DMS114 treated with DMSO at 0.1 percent for 48 hours (cell line): ENCODE results near the gene CFAP119.

ENCODE experiments used
- DNase-seq: peaks from one replicate; lab custom pipeline; 2025; ENCODE audit not compliant: unreplicated experiment; lab: John Stamatoyannopoulos, UW

The CFAP119 gene

DNA sequence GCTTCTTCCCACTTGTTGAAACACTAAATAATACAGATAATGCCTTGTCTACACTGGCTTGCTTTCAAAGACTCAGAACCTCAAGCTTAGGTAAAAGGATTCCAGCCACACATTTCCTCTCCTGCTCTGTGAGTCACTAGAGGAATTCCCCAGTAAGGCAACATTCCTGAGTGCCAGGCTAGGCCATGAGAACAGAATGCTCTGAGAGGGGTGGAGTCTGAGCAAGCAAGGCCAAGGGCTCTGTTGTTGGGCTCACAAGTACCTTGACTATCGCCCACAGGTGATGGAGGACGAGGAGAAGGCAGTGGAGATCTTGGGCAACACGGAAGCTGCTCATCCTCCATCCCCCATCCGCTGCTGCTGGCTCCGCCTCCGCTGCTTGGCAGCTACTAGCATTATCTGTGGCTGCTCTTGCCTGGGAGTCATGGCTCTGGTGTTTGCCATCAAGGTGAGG is 20.4 kb downstream of the CFAP119 start:
- no peak for DNase-seq

DNA sequence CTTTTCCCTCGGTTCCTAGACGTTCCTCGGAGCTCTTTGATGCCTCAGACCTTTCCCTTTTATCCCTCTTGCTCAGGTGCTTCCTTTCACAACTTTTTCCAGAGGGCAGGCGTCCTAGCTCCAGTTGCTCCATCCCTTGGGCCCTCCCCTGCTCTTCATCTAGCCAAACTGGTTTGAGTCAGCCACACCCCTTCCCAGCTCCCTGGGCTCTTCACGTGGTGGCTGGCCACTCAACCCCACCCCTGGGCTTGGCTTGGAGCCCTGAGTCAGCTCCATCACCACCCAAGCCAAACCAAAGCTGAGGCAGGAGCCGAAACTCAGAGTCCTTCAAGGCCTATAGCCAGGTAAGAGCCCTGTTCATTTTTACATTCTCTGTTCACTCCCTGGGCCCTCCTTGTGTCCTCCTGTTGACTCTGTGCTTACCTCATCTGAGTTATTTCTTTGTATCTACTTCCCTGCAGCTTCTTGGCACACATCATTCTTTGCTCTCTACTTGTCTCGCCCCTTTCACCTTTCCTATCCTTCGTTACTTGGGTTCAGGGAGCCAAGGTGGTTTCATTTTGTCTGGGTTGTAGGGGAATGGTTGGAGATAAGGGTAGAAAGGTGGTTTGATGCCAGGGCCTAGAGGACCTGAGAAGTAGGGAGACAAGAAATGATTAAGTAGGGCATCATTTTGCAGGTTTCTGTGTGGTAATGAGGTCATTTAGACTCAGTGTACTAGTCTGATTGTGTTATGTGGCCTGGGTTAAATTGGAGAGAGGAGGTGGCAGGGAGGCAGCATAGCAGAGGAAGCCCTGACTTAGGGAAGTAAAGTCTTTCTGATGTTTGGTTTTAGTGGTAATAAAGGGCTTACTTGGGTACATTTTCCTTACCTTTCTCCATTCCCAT is 21.3 kb downstream of the CFAP119 start:
- DNase-seq = no peak

- DNase-seq = no peak
Observed at GRCh38 chr16:30738984-30739951, 22.6 kb downstream of the CFAP119 start.

- no peak for DNase-seq
Observed at GRCh38 chr16:30737794-30738648, 23.8 kb downstream of the CFAP119 start.

- DNase-seq = no peak
Observed at GRCh38 chr16:30736995-30737793, 24.7 kb downstream of the CFAP119 start.

DNA sequence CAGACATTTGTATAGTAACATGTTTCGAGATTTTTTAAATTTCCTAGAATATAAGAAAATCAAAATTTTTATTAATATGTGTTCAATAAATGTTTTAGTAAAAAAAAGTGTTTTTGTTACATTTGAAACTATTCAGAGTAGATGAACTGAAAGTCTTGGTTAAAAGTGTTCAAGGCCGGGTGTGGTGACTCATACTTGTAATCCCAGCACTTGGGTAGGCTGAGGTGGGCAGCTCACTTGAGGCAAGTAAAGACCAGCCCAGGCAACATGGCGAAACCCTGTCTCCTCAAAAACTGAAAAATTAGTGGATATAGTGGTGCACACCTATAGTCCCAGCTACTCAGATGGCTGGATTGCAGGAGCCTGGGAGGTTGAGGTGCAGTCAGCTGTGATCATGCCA is 30.5 kb downstream of the CFAP119 start:
- no peak for DNase-seq

- DNase-seq = no peak
Observed at GRCh38 chr16:30728899-30729672, 32.8 kb downstream of the CFAP119 start.

- no peak for DNase-seq
Observed at GRCh38 chr16:30728321-30728720, 33.5 kb downstream of the CFAP119 start.

- no peak for DNase-seq
Observed at GRCh38 chr16:30725418-30725792, 36.5 kb downstream of the CFAP119 start.

DNA sequence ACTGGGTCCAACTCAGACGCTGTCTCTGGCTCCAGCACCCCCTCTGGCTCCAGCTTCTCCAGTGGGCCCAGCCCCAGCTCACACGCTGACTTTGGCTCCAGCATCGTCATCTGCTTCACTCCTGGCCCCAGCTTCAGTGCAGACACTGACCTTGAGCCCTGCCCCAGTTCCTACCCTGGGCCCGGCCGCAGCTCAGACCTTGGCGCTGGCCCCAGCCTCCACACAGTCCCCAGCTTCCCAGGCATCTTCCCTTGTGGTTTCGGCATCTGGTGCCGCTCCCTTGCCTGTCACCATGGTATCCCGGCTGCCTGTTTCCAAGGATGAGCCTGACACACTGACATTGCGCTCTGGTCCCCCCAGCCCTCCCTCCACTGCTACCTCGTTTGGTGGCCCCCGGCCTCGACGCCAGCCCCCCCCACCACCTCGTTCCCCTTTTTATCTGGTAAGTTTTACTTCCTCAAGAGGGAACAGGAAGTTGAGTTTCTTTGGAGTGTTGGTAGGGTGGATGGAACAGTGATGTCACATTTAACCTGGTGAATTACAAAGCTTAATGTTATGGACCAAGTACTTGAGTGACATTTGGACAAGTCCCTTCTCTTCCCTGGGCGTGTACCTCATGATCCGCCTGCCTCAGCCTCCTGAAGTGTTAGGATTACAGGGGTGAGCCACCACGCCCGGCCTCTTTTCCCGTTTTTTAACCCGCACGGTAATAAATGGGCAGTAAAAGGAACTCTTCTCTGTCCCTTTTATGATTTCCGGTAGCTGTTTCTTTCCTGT is 37.0 kb downstream of the CFAP119 start:
- DNase-seq = no peak

GRCh38 chr16:30723725-30724355 is 38.0 kb downstream of the CFAP119 start:
- DNase-seq = no peak

GRCh38 chr16:30722916-30723315 is 38.9 kb downstream of the CFAP119 start:
- DNase-seq = no peak

- DNase-seq = no peak
Observed at GRCh38 chr16:30722443-30722842, 39.4 kb downstream of the CFAP119 start.

- no peak for DNase-seq
Observed at GRCh38 chr16:30721606-30722005, 40.3 kb downstream of the CFAP119 start.

GRCh38 chr16:30721167-30721566 is 40.7 kb downstream of the CFAP119 start:
- DNase-seq = no peak

GRCh38 chr16:30720694-30721093 is 41.2 kb downstream of the CFAP119 start:
- DNase-seq = no peak

- no peak for DNase-seq
Observed at GRCh38 chr16:30720086-30720485, 41.8 kb downstream of the CFAP119 start.
